Keratinocyte (primary cell): Measurements from ENCODE around the gene RALY. TPM values are rescaled to one million over a fixed set of nuclear protein-coding genes. Genes with fewer than 3 reads are reported as not detected.
A peak's percentile ranks its signal among the peaks of the same experiment; 100 is the strongest.

Experiments used
- DNase-seq: peaks from one replicate; pipeline ENCODE4 v3.0.0-alpha.2; 2011; ENCODE audit warnings: low read depth, missing footprints, low spot score
- FAIRE-seq: peaks from 2 replicates; lab custom pipeline; 2011; peaks lifted over from hg19 to GRCh38; lab: Jason Lieb, UNC
- H2AFZ ChIP-seq: 2 replicates; pipeline ENCODE4 v1.6.0; 2012; ENCODE audit warnings: low read length, control low read depth, inconsistent platforms; ENCODE audit not compliant: control insufficient read depth
- H3K27ac ChIP-seq: 2 replicates; pipeline ENCODE4 v1.5.1; 2011; ENCODE audit warnings: low read length; ENCODE audit not compliant: control insufficient read depth, insufficient read depth
- H3K27me3 ChIP-seq: 3 replicates; pipeline ENCODE4 v1.6.0; 2011; ENCODE audit warnings: low read length; ENCODE audit not compliant: control insufficient read depth, insufficient read depth; ENCODE audit errors: extremely low read depth
- H3K36me3 ChIP-seq, 2 experiments: 2 replicates in 1 of 2; 3 replicates in 1 of 2; pipeline ENCODE4 v1.5.1; 2011; ENCODE audit warnings: low read length in 2 of 2, mild to moderate bottlenecking in 1 of 2; ENCODE audit not compliant: control insufficient read depth in 2 of 2, insufficient read depth in 2 of 2; ENCODE audit errors: extremely low read depth in 1 of 2
- H3K4me1 ChIP-seq: 3 replicates; pipeline ENCODE4 v1.5.1; 2011; ENCODE audit warnings: low read length; ENCODE audit not compliant: control insufficient read depth, insufficient read depth; ENCODE audit errors: extremely low read depth
- H3K4me2 ChIP-seq: 3 replicates; pipeline ENCODE4 v1.6.0; 2011; ENCODE audit warnings: low read depth, low read length; ENCODE audit not compliant: control insufficient read depth, insufficient read depth; ENCODE audit errors: extremely low read depth
- H3K4me3 ChIP-seq, 3 experiments: fragments of 200-600 bp in 1 of 3; sonication (generic) in 1 of 3; 2 replicates in 2 of 3; 3 replicates in 1 of 3; pipeline ENCODE4 v1.5.1; 2011 to 2016; ENCODE audit warnings: low read length in 3 of 3, mild to moderate bottlenecking in 3 of 3, control low read depth in 2 of 3, inconsistent platforms in 1 of 3, low read depth in 1 of 3, mixed read lengths in 1 of 3, mixed run types in 1 of 3, moderate library complexity in 1 of 3; ENCODE audit not compliant: control insufficient read depth in 2 of 3, insufficient read depth in 2 of 3; ENCODE audit errors: extremely low read depth in 1 of 3
- H3K79me2 ChIP-seq: 2 replicates; pipeline ENCODE4 v1.6.0; 2012; ENCODE audit warnings: low read length; ENCODE audit not compliant: control insufficient read depth, insufficient read depth
- H3K9ac ChIP-seq: 3 replicates; pipeline ENCODE4 v1.6.0; 2011; ENCODE audit warnings: low read length; ENCODE audit not compliant: control insufficient read depth, insufficient read depth; ENCODE audit errors: extremely low read depth
- H3K9me1 ChIP-seq: 3 replicates; pipeline ENCODE4 v1.6.0; 2011; ENCODE audit warnings: low read length; ENCODE audit not compliant: control insufficient read depth, insufficient read depth; ENCODE audit errors: extremely low read depth
- H3K9me3 ChIP-seq: 2 replicates; pipeline ENCODE4 v1.5.1; 2012; ENCODE audit warnings: low read depth, low read length; ENCODE audit not compliant: control insufficient read depth
- H4K20me1 ChIP-seq: 3 replicates; pipeline ENCODE4 v1.6.0; 2011; ENCODE audit warnings: low read length; ENCODE audit not compliant: control insufficient read depth, insufficient read depth; ENCODE audit errors: extremely low read depth
- CTCF ChIP-seq, 3 experiments: IDR thresholded peaks in 1 of 3; conservative IDR thresholded peaks in 1 of 3; optimal IDR thresholded peaks in 1 of 3; 2 replicates in 2 of 3; 3 replicates in 1 of 3; pipeline versions ENCODE3 to v1.5.1; 2011; ENCODE audit warnings: low read length in 3 of 3, mild to moderate bottlenecking in 3 of 3, moderate library complexity in 2 of 3, control low read depth in 1 of 3, inconsistent platforms in 1 of 3; ENCODE audit not compliant: insufficient read depth in 2 of 3; ENCODE audit errors: extremely low read depth in 1 of 3
- EZH2 ChIP-seq: IDR thresholded peaks from one replicate; pipeline ENCODE4 v1.6.1; 2012; ENCODE audit warnings: inconsistent platforms, mild to moderate bottlenecking, low read length, moderate library complexity
- dilution Hi-C: fragments of 300-500 bp; cut with MboI; formaldehyde crosslinking; loops from one replicate; pipeline ENCODE4 v1.7.0; 2020; ENCODE audit warnings: low sequenced_read_pairs; ENCODE audit not compliant: extremely low pct_ligation_motif_present
- polyA plus RNA-seq, 5 experiments: library from polyadenylated mRNA; depleted of rRNA in 3 of 5; stranded (reverse) in 3 of 5; stranded (forward) in 1 of 5; unstranded in 1 of 5; fragments of >200 nt; gene quantifications; 1 replicate in 1 of 5; 2 replicates in 3 of 5; 3 replicates in 1 of 5; pipeline versions ENCODE4 v1.2.1 to v1.2.3, GENCODE V29; 2011 to 2012; ENCODE audit warnings: missing spikeins in 2 of 5, low read depth in 1 of 5, low replicate concordance in 1 of 5

Gene RALY
- polyA plus RNA-seq, 1 donor (not counting 4 experiments of a cell fraction or from before 2014, with no cell fraction given): 118 TPM

GRCh38 chr20:33995053-33995831 is 1.5 kb downstream of the RALY start:
- peaks cover 69% of the 10 kb centered on the region for H3K79me2 ChIP-seq
- H3K27ac ChIP-seq: peak overlapping the region; percentile 81
- dilution Hi-C loops: no loop called here
- peak overlapping the region; percentile 91 for H3K9ac ChIP-seq
- TF ChIP-seq EZH2: no peak
- no peak for TF ChIP-seq CTCF (optimal IDR thresholded peaks at IDR 0.05 in 1 of 3, IDR thresholded peaks at IDR 0.05 in 1 of 3, conservative IDR thresholded peaks at IDR 0.05 in 1 of 3; ENCODE audit: extremely low read depth in 1 of 3, insufficient read depth in 2 of 3, low read length in 3 of 3)
- H3K4me2 ChIP-seq: peak overlapping the region; percentile 93
- FAIRE-seq (no peak), DNase-seq (no peak)
- H4K20me1 ChIP-seq: peaks cover 6% of the 10 kb centered on the region
- H3K27me3 ChIP-seq: no peaks in the 10 kb centered on the region
- H3K9me1 ChIP-seq: peaks cover 5% of the 10 kb centered on the region
- H3K9me3 ChIP-seq: no peaks in the 10 kb centered on the region
- H3K4me3 ChIP-seq: peak overlapping the region; percentile 72 to 96 (median 94)
- H2AFZ ChIP-seq: no peak overlapping the region
- peaks cover 35% of the 10 kb centered on the region for H3K4me1 ChIP-seq
- H3K36me3 ChIP-seq: peaks cover 4 to 8% of the 10 kb centered on the region in 2 experiments

GRCh38 chr20:33999025-33999649 is 5.4 kb downstream of the RALY start:
- Histone ChIP-seq H3K79me2 (peaks cover 95% of the 10 kb centered on the region), H3K9ac (no peak overlapping the region), H3K4me2 (peak overlapping the region; percentile 36), H3K4me3 (no peak overlapping the region), H3K36me3 (peaks cover 3 to 12% of the 10 kb centered on the region in 2 experiments), H2AFZ (no peak overlapping the region), H3K27me3 (no peaks in the 10 kb centered on the region), H3K9me1 (peaks cover 5% of the 10 kb centered on the region), H3K4me1 (peaks cover 28% of the 10 kb centered on the region), H4K20me1 (peaks cover 6% of the 10 kb centered on the region), H3K27ac (no peak overlapping the region), H3K9me3 (no peaks in the 10 kb centered on the region)
- DNase-seq: no peak
- TF ChIP-seq CTCF (optimal IDR thresholded peaks at IDR 0.05 in 1 of 3, IDR thresholded peaks at IDR 0.05 in 1 of 3, conservative IDR thresholded peaks at IDR 0.05 in 1 of 3; ENCODE audit: extremely low read depth in 1 of 3, insufficient read depth in 2 of 3, low read length in 3 of 3) (no peak), EZH2 (no peak)
- FAIRE-seq: no peak
- dilution Hi-C loops: no loop called here
